Mucosa of rectum (tissue), 2 donors: Measurements from ENCODE around the gene NEB.
"Not testable (repeated sequence)": the region's sequence is repeated elsewhere in the genome, so short reads cannot be mapped to it uniquely, and the experiment has no call there.

Experiments used
- H3K27ac ChIP-seq, 2 donors: one replicate each; pipeline ENCODE4 v1.7.0; 2013; ENCODE audit warnings: inconsistent platforms in 2 of 2, low read depth in 2 of 2, low read length in 2 of 2
- H3K27me3 ChIP-seq, 2 donors: one replicate each; pipeline ENCODE4 v1.7.0; 2013; ENCODE audit warnings: low read length in 2 of 2; ENCODE audit not compliant: control insufficient read depth in 2 of 2, insufficient read depth in 2 of 2
- H3K36me3 ChIP-seq, 2 donors: one replicate each; pipeline ENCODE4 v1.7.0; 2013; ENCODE audit warnings: low read length in 2 of 2; ENCODE audit not compliant: control insufficient read depth in 2 of 2, insufficient read depth in 2 of 2
- H3K4me1 ChIP-seq, 2 donors: one replicate each; pipeline ENCODE4 v1.7.0; 2013; ENCODE audit warnings: low read length in 2 of 2, mild to moderate bottlenecking in 1 of 2; ENCODE audit not compliant: control insufficient read depth in 2 of 2, insufficient read depth in 2 of 2
- H3K4me3 ChIP-seq, 2 donors: one replicate each; pipeline ENCODE4 v1.7.0; 2013; ENCODE audit warnings: low read length in 2 of 2
- H3K9ac ChIP-seq, 2 donors: one replicate each; pipeline ENCODE4 v1.7.0; 2013; ENCODE audit warnings: low read length in 2 of 2, low read depth in 1 of 2, mild to moderate bottlenecking in 1 of 2
- H3K9me3 ChIP-seq, 2 donors: one replicate each; pipeline ENCODE4 v1.7.0; 2013; ENCODE audit warnings: low read length in 2 of 2; ENCODE audit not compliant: control insufficient read depth in 2 of 2
- donor health status: healthy.
- donor health status: Normal muscosa, but diverticular disease.

The NEB gene

DNA sequence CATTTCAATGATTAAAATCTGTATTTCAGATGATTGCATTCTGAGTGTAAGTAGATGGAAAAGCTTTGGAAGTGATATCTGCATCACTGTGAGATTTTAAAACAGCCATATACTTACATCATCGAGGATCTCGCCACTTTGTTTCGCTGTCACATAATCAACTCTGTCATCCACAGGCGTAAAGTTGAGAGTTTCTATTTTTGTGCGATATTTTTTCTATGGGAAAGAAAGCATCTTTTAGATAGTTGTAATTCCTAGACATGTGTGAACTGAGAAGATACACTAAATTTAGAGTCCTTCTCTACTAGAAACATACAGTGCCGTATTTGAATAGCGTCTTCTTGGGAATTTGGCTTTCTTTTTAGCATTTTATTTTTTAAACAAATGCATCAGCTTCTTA lies 165.8 kb downstream of the NEB start:
- Histone ChIP-seq H3K4me1 (no peaks in the 10 kb centered on the region), H3K9me3 (no peaks in the 10 kb centered on the region), H3K36me3 (no peaks in the 10 kb centered on the region), H3K27me3 (no peaks in the 10 kb centered on the region), H3K27ac (no peak overlapping the region), H3K4me3 (no peak overlapping the region), H3K9ac (no peak overlapping the region)

DNA sequence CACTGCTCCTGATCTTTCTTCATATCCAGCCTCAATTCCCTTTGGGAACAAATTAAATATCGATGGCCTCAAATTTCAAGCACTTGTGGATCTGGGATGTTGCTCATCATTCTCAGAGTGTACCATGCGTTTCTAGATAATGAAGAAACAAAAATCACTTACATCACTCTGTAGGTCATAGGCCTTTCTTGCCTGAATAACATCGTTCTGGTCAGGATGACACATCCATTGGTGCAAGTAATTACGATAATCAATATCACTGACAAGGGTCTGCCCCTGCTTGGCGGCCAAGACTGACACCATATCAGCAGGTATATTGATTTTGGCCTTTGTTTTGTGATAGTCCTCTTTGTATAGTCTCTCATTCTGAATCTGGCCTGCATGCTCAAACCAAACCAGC lies 167.3 kb downstream of the NEB start:
- Histone ChIP-seq H3K9me3 (no peaks in the 10 kb centered on the region), H3K4me1 (no peaks in the 10 kb centered on the region), H3K36me3 (no peaks in the 10 kb centered on the region), H3K27me3 (no peaks in the 10 kb centered on the region), H3K4me3 (no peak overlapping the region), H3K9ac (no peak overlapping the region), H3K27ac (no peak overlapping the region)

DNA sequence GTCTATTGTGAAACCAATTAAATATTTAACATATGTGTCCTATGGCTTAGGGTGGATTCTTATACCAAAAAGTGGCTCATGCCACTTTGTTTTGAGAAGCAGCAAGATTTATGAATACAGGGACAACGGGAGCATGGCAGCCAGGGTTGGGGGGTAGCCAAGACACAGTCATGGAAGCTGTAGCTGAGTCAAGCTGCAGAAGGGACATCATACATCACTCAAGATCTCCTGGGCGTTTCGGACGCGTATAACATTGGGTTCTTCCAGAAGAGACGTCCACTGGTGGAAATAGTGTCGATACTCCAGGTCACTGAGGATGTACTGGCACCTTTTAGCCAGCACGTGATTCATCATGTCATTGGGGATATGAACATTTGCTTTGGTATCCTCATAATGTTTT lies 171.9 kb downstream of the NEB start:
- no peak overlapping the region for H3K4me3 ChIP-seq
- no peak overlapping the region for H3K9ac ChIP-seq
- H3K4me1 ChIP-seq: peaks cover 0 to 3% of the 10 kb centered on the region in 2 donors
- H3K9me3 ChIP-seq: no peaks in the 10 kb centered on the region
- no peaks in the 10 kb centered on the region for H3K27me3 ChIP-seq
- H3K27ac ChIP-seq: no peak overlapping the region
- H3K36me3 ChIP-seq: no peaks in the 10 kb centered on the region

DNA sequence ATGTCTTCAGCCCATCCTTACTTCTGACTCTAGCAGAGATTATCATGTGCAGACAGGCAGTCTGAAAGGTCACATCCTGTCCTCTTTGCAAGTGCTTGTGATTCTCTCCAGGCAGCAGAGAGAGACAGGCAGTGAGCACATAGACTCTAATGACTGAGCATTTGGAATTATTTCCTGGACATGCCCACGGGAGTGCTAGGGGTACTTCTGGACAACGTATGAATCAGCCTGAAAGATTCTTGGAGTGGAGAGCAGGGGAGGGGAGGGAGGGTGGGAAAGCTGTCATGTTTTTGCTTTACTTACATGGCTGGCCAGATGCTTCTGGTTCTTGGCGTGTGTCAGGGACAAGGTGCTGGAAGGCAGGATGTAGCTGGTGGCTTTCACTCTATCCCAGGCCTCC lies 174.0 kb downstream of the NEB start:
- H3K9ac ChIP-seq: no peak overlapping the region
- no peak overlapping the region for H3K4me3 ChIP-seq
- no peak overlapping the region for H3K27ac ChIP-seq
- H3K4me1 ChIP-seq: peaks cover 0 to 3% of the 10 kb centered on the region in 2 donors
- no peaks in the 10 kb centered on the region for H3K27me3 ChIP-seq
- no peaks in the 10 kb centered on the region for H3K9me3 ChIP-seq
- H3K36me3 ChIP-seq: no peaks in the 10 kb centered on the region

DNA sequence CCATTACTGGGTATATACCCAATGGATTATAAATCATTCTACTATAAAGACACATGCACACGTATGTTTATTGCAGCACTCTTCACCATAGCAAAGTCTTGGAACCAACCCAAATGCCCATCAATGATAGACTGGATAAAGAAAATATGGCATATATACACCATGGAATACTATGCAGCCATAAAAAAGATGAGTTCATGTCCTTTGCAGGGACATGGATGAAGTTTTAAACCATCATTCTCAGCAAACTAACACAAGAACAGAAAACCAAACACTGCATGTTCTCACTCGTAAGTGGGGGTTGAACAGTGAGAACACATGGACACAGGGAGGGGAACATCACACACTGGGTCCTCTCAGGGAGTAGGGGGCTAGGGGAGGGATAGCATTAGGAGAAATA lies 174.8 kb downstream of the NEB start:
- not testable (repeated sequence) for H3K9me3 ChIP-seq, H3K9ac ChIP-seq, H3K4me3 ChIP-seq, H3K4me1 ChIP-seq, H3K36me3 ChIP-seq, H3K27me3 ChIP-seq, H3K27ac ChIP-seq

DNA sequence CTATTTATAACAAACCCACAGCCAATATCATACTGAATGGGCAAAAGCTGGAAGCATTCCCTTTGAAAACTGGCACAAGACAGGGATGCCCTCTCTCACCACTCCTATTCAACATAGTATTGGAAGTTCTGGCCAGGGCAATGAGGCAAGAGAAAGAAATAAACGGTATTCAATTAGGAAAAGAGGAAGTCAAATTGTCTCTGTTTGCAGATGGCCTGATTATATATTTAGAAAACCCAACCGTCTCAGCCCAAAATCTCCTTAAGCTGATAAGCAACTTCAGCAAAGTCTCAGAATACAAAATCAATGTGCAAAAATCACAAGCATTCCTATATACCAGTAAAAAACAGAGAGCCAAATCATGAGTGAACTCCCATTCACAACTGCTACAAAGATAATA lies 176.4 kb downstream of the NEB start:
- not testable (repeated sequence) for H3K4me1 ChIP-seq, H3K9me3 ChIP-seq, H3K27ac ChIP-seq, H3K9ac ChIP-seq, H3K27me3 ChIP-seq, H3K4me3 ChIP-seq, H3K36me3 ChIP-seq

DNA sequence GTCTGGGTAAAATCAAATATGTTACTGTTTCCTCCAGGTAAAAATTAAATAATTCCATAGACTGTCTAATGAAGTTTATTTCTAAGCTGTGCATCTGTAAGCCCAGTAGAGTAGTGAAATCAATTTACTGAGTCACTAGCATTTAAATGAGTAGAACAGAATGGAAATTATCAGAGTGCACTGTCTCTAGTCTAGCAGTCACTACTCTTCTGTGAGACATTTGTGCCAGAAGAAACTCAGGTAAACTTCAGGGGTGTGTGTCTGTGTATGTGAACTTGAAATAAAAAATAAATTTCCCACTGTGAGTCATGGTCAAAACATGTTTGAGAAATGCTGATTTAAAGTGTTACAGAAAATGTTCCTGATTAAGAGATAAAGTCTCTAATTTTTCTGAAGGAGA lies 178.2 kb downstream of the NEB start:
- H3K4me3 ChIP-seq: no peak overlapping the region
- no peaks in the 10 kb centered on the region for H3K9me3 ChIP-seq
- H3K27me3 ChIP-seq: no peaks in the 10 kb centered on the region
- H3K9ac ChIP-seq: no peak overlapping the region
- H3K27ac ChIP-seq: no peak overlapping the region
- H3K4me1 ChIP-seq: peaks cover 0 to 3% of the 10 kb centered on the region in 2 donors
- H3K36me3 ChIP-seq: no peaks in the 10 kb centered on the region

DNA sequence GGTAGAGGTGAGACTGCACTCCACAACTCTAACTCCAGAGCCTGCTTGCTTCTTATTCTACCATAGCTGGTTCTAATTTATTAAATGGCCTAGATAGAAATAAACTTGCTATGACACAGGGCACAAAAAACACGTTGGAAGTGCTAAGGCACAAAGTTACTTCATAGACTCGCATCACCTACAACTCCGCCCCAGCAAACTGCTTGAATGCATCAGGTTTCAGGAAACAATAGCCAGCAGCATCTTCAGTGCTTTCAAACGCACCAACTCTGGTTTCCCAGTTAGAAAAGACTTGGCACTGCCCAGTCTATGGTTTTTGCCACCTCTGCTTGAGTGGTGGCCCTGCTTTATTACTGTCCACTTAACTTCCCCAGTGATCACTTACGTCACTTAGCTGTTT lies 182.0 kb downstream of the NEB start:
- no peak overlapping the region for H3K4me3 ChIP-seq
- H3K27ac ChIP-seq: no peak overlapping the region
- no peaks in the 10 kb centered on the region for H3K9me3 ChIP-seq
- H3K9ac ChIP-seq: no peak overlapping the region
- H3K36me3 ChIP-seq: no peaks in the 10 kb centered on the region
- no peaks in the 10 kb centered on the region for H3K27me3 ChIP-seq
- H3K4me1 ChIP-seq: no peaks in the 10 kb centered on the region

DNA sequence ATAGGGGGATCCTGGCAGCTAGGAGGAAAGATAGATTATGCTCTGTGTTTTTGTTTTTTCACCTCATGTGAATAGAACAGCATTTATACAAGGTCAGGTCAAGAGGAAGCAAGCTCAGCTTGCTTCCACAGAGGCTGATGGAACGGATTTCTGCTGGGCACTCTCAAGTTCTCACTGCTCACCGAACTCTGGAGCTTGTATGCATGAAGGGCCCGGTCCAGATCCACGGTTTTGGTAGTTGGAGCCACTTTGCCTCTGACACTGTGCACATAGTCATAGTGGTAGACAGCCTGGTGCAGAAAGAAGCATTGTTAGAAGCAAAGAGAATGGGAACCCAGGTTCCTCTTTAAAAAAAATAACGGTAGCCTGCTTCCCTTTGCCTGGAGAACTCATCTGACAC lies 182.7 kb downstream of the NEB start:
- Histone ChIP-seq H3K4me1 (no peaks in the 10 kb centered on the region), H3K9me3 (no peaks in the 10 kb centered on the region), H3K4me3 (no peak overlapping the region), H3K27ac (no peak overlapping the region), H3K36me3 (no peaks in the 10 kb centered on the region), H3K9ac (no peak overlapping the region), H3K27me3 (no peaks in the 10 kb centered on the region)

DNA sequence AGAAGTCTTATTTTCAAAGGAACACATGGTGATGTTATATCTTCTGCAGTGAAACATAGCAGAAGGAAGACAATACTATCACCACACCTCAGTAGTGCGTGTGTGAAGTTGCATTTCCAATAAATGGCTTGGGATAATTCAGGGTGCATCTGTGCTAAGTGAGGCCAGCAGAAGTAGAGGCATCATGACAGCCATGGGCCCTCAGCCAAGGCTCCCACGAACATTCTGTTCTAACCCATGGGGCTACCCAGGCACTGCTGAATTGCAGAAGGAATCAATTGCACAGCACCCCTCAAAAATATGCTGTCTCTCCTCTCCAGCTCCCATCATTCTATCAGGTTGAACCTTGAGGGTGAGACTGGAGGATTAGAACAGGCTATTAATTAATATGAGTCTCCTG lies 185.1 kb downstream of the NEB start:
- Histone ChIP-seq H3K4me1 (no peaks in the 10 kb centered on the region), H3K9ac (no peak overlapping the region), H3K27me3 (no peaks in the 10 kb centered on the region), H3K9me3 (no peaks in the 10 kb centered on the region), H3K36me3 (no peaks in the 10 kb centered on the region), H3K27ac (no peak overlapping the region), H3K4me3 (no peak overlapping the region)

DNA sequence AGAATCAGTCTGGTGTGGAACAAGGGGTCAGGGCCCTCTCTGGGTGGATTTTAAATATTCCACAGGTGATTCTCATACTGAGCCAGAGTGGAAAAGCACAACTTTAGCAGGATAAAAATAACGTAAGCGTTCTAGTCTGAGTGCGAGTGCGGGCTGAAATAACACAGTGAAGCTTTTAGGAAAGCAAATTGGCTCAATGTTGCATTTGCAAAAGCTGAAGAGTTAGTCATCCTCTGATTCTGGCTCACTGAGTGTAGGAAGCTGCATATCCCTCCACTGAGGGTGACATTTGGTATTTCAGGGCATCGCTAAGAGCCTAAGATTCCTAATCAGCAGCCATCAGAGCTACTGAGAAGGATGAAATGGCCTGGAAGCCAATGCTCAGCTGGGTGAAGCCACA lies 189.8 kb downstream of the NEB start:
- Histone ChIP-seq H3K9ac (no peak overlapping the region), H3K27me3 (no peaks in the 10 kb centered on the region), H3K4me3 (no peak overlapping the region), H3K27ac (no peak overlapping the region), H3K9me3 (no peaks in the 10 kb centered on the region), H3K4me1 (no peaks in the 10 kb centered on the region), H3K36me3 (no peaks in the 10 kb centered on the region)
